Upper lobe of right lung (tissue), 1 donor: ENCODE data around the gene KMT2D. TPM values are rescaled to one million over a fixed set of nuclear protein-coding genes. Genes with fewer than 3 reads are reported as not detected.

Source experiments
- ATAC-seq: fragments of 200-7000 bp; cut with Tn5 transposase; one replicate; pipeline ENCODE4 v1.9.1; 2020; ENCODE audit warnings: mild to moderate bottlenecking, moderate library complexity
- DNase-seq: peaks from one replicate; pipeline ENCODE4 v3.0.0-alpha.2; 2020
- H3K27ac ChIP-seq: fragments of 200-600 bp; one replicate; pipeline ENCODE4 v1.8.0; 2022
- H3K27me3 ChIP-seq: fragments of 200-600 bp; one replicate; pipeline ENCODE4 v1.8.0; 2022; ENCODE audit warnings: mild to moderate bottlenecking
- H3K36me3 ChIP-seq: fragments of 200-600 bp; one replicate; pipeline ENCODE4 v1.8.0; 2022
- H3K4me1 ChIP-seq: fragments of 200-600 bp; one replicate; pipeline ENCODE4 v1.8.0; 2022
- H3K4me3 ChIP-seq: fragments of 200-600 bp; one replicate; pipeline ENCODE4 v1.8.0; 2022; ENCODE audit warnings: mild to moderate bottlenecking
- H3K9me3 ChIP-seq: fragments of 200-600 bp; one replicate; pipeline ENCODE4 v1.8.0; 2022
- intact Hi-C: fragments of 100-400 bp; cut with DNase I; formaldehyde crosslinking; loops from one replicate; pipeline ENCODE4 v1.11.0; 2022
- total RNA-seq: library from RNA; stranded (reverse); fragmentation: NEBNext Ultra II Directional; extraction: Animal tissue kit (Norgen Biotek cat#: 25700); gene quantifications from one replicate; pipeline ENCODE4 v1.2.1, GENCODE V29; 2021
- TF ChIP-seq, protein P1 (sequence below): fragments of 200-600 bp; IDR thresholded peaks from one replicate; pipeline ENCODE4 v1.8.0; 2022; ENCODE audit warnings: antibody characterized with exemption
- donor health status: DM: no; HTN: yes; CAD: no; lungs with severe emphysema.

KMT2D gene
- total RNA-seq, 1 donor from 2014 or later = 102 TPM

DNA sequence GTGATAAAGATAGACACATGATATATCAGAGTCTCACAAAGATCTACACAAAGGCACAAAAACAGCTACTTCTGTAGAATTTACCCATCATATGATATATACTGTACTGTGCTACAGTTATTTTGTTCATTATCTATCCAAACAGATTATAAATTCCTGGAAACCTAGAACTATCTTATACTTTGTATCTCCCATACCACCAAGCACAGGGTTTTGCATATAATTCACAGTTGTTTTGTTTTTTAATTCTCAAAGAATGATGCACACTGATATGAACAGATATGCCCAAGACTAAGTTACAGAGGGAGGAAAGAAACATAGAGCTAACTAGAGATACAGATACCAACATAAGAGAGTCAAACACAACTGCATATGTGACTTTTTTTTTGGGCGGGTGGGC is 45.4 kb downstream of the KMT2D start:
- Histone ChIP-seq H3K36me3 (peaks cover 21% of the 10 kb centered on the region), H3K27me3 (no peaks in the 10 kb centered on the region), H3K4me1 (peaks cover 13% of the 10 kb centered on the region), H3K9me3 (no peaks in the 10 kb centered on the region), H3K4me3 (no peak overlapping the region), H3K27ac (no peak overlapping the region)
- TF ChIP-seq, protein P1, sequence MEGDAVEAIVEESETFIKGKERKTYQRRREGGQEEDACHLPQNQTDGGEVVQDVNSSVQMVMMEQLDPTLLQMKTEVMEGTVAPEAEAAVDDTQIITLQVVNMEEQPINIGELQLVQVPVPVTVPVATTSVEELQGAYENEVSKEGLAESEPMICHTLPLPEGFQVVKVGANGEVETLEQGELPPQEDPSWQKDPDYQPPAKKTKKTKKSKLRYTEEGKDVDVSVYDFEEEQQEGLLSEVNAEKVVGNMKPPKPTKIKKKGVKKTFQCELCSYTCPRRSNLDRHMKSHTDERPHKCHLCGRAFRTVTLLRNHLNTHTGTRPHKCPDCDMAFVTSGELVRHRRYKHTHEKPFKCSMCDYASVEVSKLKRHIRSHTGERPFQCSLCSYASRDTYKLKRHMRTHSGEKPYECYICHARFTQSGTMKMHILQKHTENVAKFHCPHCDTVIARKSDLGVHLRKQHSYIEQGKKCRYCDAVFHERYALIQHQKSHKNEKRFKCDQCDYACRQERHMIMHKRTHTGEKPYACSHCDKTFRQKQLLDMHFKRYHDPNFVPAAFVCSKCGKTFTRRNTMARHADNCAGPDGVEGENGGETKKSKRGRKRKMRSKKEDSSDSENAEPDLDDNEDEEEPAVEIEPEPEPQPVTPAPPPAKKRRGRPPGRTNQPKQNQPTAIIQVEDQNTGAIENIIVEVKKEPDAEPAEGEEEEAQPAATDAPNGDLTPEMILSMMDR = no peak
- DNase-seq (no peak), ATAC-seq (no peak)
- intact Hi-C loops = no loop called here

DNA sequence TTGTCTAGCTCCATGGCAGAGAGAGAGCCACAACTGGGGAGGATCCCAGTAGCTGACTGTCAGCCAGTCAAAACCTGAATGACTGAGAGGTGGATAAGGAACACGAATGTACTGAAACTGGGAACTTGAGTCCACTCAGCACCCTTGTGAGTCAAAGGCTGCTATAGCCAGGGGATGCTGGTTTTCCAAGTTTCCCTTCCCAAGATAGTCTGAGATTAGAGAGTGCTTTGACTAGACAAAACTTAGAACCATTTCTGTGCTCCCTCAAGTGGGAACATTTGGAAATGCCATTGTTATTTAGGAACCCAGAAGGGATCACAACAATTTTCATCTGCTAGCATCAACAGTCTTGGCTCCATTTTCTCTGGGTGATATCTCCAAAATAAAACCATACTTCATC is 46.0 kb downstream of the KMT2D start:
- ATAC-seq (no peak), DNase-seq (no peak)
- no peak overlapping the region for H3K4me3 ChIP-seq
- no peaks in the 10 kb centered on the region for H3K27me3 ChIP-seq
- intact Hi-C loops = no loop called here
- peaks cover 13% of the 10 kb centered on the region for H3K4me1 ChIP-seq
- no peak overlapping the region for H3K27ac ChIP-seq
- TF ChIP-seq, protein P1 = no peak
- no peaks in the 10 kb centered on the region for H3K9me3 ChIP-seq
- H3K36me3 ChIP-seq = peaks cover 27% of the 10 kb centered on the region

DNA sequence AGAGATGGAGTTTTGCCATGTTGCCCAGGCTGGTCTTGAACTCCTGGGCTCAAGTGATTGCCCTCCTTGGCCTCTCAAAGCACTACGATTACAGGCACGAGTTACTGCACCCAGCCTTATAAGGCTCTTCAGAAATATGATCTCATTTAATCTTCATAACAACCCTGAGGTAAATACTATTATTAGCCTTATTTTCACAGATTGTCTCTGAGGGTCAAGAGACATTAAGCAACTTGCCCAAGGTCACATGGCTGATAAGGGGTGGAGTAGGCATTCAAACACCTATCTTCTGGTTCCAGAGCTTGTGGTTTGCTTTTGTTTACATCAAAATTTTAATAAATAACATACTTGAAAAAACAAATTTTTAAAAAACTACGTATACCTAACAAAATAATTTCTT is 47.2 kb downstream of the KMT2D start:
- DNase-seq = no peak
- H3K9me3 ChIP-seq = no peaks in the 10 kb centered on the region
- TF ChIP-seq, protein P1 = no peak
- H3K36me3 ChIP-seq = peaks cover 31% of the 10 kb centered on the region
- no peaks in the 10 kb centered on the region for H3K27me3 ChIP-seq
- H3K4me1 ChIP-seq = peaks cover 7% of the 10 kb centered on the region
- no peak overlapping the region for H3K4me3 ChIP-seq
- intact Hi-C loops = no loop called here
- no peak overlapping the region for H3K27ac ChIP-seq
- no peak for ATAC-seq

DNA sequence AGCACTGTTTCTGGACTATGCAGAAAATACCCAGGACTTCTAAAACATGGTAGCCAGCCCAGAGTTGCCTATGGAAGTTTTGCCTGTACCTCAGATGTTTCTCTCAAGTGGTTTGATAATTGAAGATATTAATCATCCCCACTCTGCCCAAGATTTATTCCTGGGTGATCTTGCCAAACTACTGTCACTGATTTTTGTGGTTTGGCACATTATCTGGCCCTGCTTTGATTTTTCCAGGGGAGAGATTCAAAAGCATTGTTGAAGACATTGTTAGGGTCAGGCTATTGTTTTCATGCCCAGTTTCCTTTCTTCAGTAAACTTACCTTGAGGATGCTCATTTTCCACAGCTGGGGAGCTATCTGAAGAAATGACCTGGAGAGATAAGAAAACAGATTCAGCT is 47.9 kb downstream of the KMT2D start:
- H3K4me3 ChIP-seq = no peak overlapping the region
- TF ChIP-seq, protein P1 = no peak
- H3K27ac ChIP-seq = no peak overlapping the region
- peaks cover 5% of the 10 kb centered on the region for H3K4me1 ChIP-seq
- no peaks in the 10 kb centered on the region for H3K9me3 ChIP-seq
- no peaks in the 10 kb centered on the region for H3K27me3 ChIP-seq
- no peak for DNase-seq
- intact Hi-C loops = no loop called here
- H3K36me3 ChIP-seq = peaks cover 36% of the 10 kb centered on the region
- ATAC-seq = no peak

Other genes starting within 250 kb of the KMT2D start
- 24.4 TPM for gene CACNB3, start 242.3 kb downstream of the KMT2D start, total RNA-seq
- gene DDX23, start 208.6 kb downstream of the KMT2D start, total RNA-seq = 77.2 TPM
- 7.1 TPM for gene RND1, start 194.9 kb downstream of the KMT2D start, total RNA-seq
- gene FKBP11, start 135.3 kb downstream of the KMT2D start, total RNA-seq = 19.5 TPM
- 146 TPM for gene ARF3, start 103.3 kb downstream of the KMT2D start, total RNA-seq
- 1.2 TPM for gene WNT10B, start 89.1 kb downstream of the KMT2D start, total RNA-seq
- not detected for gene WNT1, start 82.5 kb downstream of the KMT2D start, total RNA-seq
- not detected for gene DDN, start 61.4 kb downstream of the KMT2D start, total RNA-seq
- gene PRKAG1, start 42.0 kb downstream of the KMT2D start, total RNA-seq = 46.5 TPM
- gene RHEBL1, start 9.2 kb upstream of the KMT2D start, total RNA-seq = 1.1 TPM
- gene DHH, start 34.0 kb upstream of the KMT2D start, total RNA-seq = 2.1 TPM
- 54.3 TPM for gene LMBR1L, start 50.1 kb upstream of the KMT2D start, total RNA-seq
- gene TUBA1B, start 70.6 kb upstream of the KMT2D start, total RNA-seq = 440 TPM
- gene TUBA1A, start 128.3 kb upstream of the KMT2D start, total RNA-seq = 90.8 TPM
- 113 TPM for gene TUBA1C, start 204.3 kb upstream of the KMT2D start, total RNA-seq
- gene PRPH, start 234.4 kb upstream of the KMT2D start, total RNA-seq = not detected